ENCODE results near the gene CD151. TPM values are rescaled to one million over a fixed set of nuclear protein-coding genes. Genes with fewer than 3 reads are reported as not detected.
A peak's percentile ranks its signal among the peaks of the same experiment; 100 is the strongest.

CD151 gene
- total and polyA plus RNA-seq, 4 donors = 31.6 to 264 (median 124) TPM

- WGBS = 3% methylated on average over 26 of the region's 26 CpGs
- H3K4me1 ChIP-seq (ENCODE audit: control insufficient read depth in 4 of 4, insufficient read depth in 4 of 4, low read length in 3 of 4) = peaks cover 11 to 47% (median 28%) of the 10 kb centered on the region in 4 donors
- TF ChIP-seq HNF4A (conservative IDR thresholded peaks at IDR 0.05) (no peak), RXRA (IDR thresholded peaks at IDR 0.05) (peak in 1 of 2 donors; percentile 16), JUND (IDR thresholded peaks at IDR 0.05) (no peak)
- DNase-seq (ENCODE audit: low spot score) = peak; percentile 77
- no peaks in the 10 kb centered on the region for H3K9me3 ChIP-seq (ENCODE audit: control insufficient read depth in 4 of 4, low read length in 3 of 4)
- H3K27ac ChIP-seq (ENCODE audit: low read depth in 1 of 2, low read length in 2 of 2) = peak overlapping the region; percentile 97 to 98
- H3K27me3 ChIP-seq (ENCODE audit: control insufficient read depth in 4 of 4, insufficient read depth in 4 of 4, low read length in 3 of 4) = no peaks in the 10 kb centered on the region
- H3K9ac ChIP-seq (ENCODE audit: low read depth in 1 of 2, low read length in 2 of 2) = peak overlapping the region; percentile 87 to 91
- peaks cover 0 to 12% (median 6%) of the 10 kb centered on the region in 4 donors for H3K36me3 ChIP-seq (ENCODE audit: control insufficient read depth in 4 of 4, insufficient read depth in 3 of 4, low read depth in 1 of 4, low read length in 3 of 4)
- peak overlapping the region; percentile 71 to 83 (median 77) for H3K4me3 ChIP-seq (ENCODE audit: low read depth in 1 of 3, low read length in 3 of 3)
Observed at GRCh38 chr11:795634-796564, 36.9 kb upstream of the CD151 start.

GRCh38 chr11:796565-797295, 36.0 kb upstream of the CD151 start:
- WGBS = 17% methylated on average over 18 of the region's 18 CpGs
- Histone ChIP-seq H3K4me3 (ENCODE audit: low read depth in 1 of 3, low read length in 3 of 3) (peak overlapping the region; percentile 49 to 77 (median 67)), H3K9ac (ENCODE audit: low read depth in 1 of 2, low read length in 2 of 2) (peak overlapping the region; percentile 87), H3K27ac (ENCODE audit: low read depth in 1 of 2, low read length in 2 of 2) (peak overlapping the region; percentile 97 to 98), H3K36me3 (ENCODE audit: control insufficient read depth in 4 of 4, insufficient read depth in 3 of 4, low read depth in 1 of 4, low read length in 3 of 4) (peaks cover 0 to 12% (median 5%) of the 10 kb centered on the region in 4 donors), H3K4me1 (ENCODE audit: control insufficient read depth in 4 of 4, insufficient read depth in 4 of 4, low read length in 3 of 4) (peaks cover 11 to 46% (median 28%) of the 10 kb centered on the region in 4 donors), H3K9me3 (ENCODE audit: control insufficient read depth in 4 of 4, low read length in 3 of 4) (no peaks in the 10 kb centered on the region), H3K27me3 (ENCODE audit: control insufficient read depth in 4 of 4, insufficient read depth in 4 of 4, low read length in 3 of 4) (no peaks in the 10 kb centered on the region)
- peak; percentile 77 to 80 for TF ChIP-seq HNF4A (conservative IDR thresholded peaks at IDR 0.05)
- TF ChIP-seq RAD21 (IDR thresholded peaks at IDR 0.05) = no peak
- TF ChIP-seq CTCF (IDR thresholded peaks at IDR 0.05; ENCODE audit: low read depth, low read length, missing input control) = no peak
- TF ChIP-seq MAX (IDR thresholded peaks at IDR 0.05) = no peak
- TF ChIP-seq FOXA1 (IDR thresholded peaks at IDR 0.05) = no peak
- no peak for TF ChIP-seq HNF4G (IDR thresholded peaks at IDR 0.05)
- peak; percentile 32 for TF ChIP-seq REST (IDR thresholded peaks at IDR 0.05)
- no peak for TF ChIP-seq GABPA (IDR thresholded peaks at IDR 0.05 in 1 of 2, conservative IDR thresholded peaks at IDR 0.05 in 1 of 2)
- TF ChIP-seq FOXA2 (IDR thresholded peaks at IDR 0.05) = no peak
- TF ChIP-seq TAF1 (conservative IDR thresholded peaks at IDR 0.05) = no peak
- TF ChIP-seq YY1 (IDR thresholded peaks at IDR 0.05) = no peak
- peak; percentile 46 to 52 for TF ChIP-seq RXRA (IDR thresholded peaks at IDR 0.05)
- no peak for TF ChIP-seq JUND (IDR thresholded peaks at IDR 0.05)
- TF ChIP-seq SP1 (IDR thresholded peaks at IDR 0.05) = peak; percentile 72
- TF ChIP-seq EGR1 (IDR thresholded peaks at IDR 0.05; ENCODE audit: low read depth in 2 of 2) = no peak
- no peak for TF ChIP-seq ATF3 (IDR thresholded peaks at IDR 0.05)
- no peak for TF ChIP-seq NR2F2 (IDR thresholded peaks at IDR 0.05)
- TF ChIP-seq ZBTB33 (IDR thresholded peaks at IDR 0.05) = no peak
- DNase-seq (ENCODE audit: low spot score) = no peak

Data from liver (tissue), 9 donors.